H9 (cell line): ENCODE results near the gene CHCHD1. TPM values are rescaled to one million over a fixed set of nuclear protein-coding genes. Genes with fewer than 3 reads are reported as not detected.
A peak's percentile ranks its signal among the peaks of the same experiment; 100 is the strongest.

Source experiments
- DNase-seq: peaks from one replicate; pipeline ENCODE4 v3.0.0-alpha.2; 2017
- H2AFZ ChIP-seq: one replicate; pipeline ENCODE4 v1.6.1; 2013; ENCODE audit warnings: mild to moderate bottlenecking, low read length, control low read depth, moderate library complexity
- H2AK5ac ChIP-seq: 2 replicates; pipeline ENCODE4 v1.6.1; 2013; ENCODE audit warnings: low read length, control low read depth, mixed read lengths; ENCODE audit not compliant: insufficient read length
- H2BK120ac ChIP-seq: one replicate; pipeline ENCODE4 v1.6.1; 2013; ENCODE audit warnings: low read depth, mild to moderate bottlenecking, low read length, control low read depth, inconsistent platforms; ENCODE audit not compliant: poor library complexity, severe bottlenecking
- H2BK12ac ChIP-seq: 2 replicates; pipeline ENCODE4 v1.6.1; 2013; ENCODE audit warnings: low read length, control low read depth, mixed read lengths, low read depth; ENCODE audit not compliant: insufficient read length
- H2BK15ac ChIP-seq: 2 replicates; pipeline ENCODE4 v1.6.1; 2013; ENCODE audit warnings: low read depth, low read length, control low read depth
- H2BK20ac ChIP-seq: one replicate; pipeline ENCODE4 v1.6.1; 2013; ENCODE audit warnings: low read depth, mild to moderate bottlenecking, low read length, control low read depth, inconsistent platforms; ENCODE audit not compliant: poor library complexity, severe bottlenecking
- H2BK5ac ChIP-seq: 2 replicates; pipeline ENCODE4 v1.6.1; 2013; ENCODE audit warnings: low read length, control low read depth, mixed read lengths; ENCODE audit not compliant: insufficient read length
- H3K14ac ChIP-seq: 2 replicates; pipeline ENCODE4 v1.6.1; 2013; ENCODE audit warnings: low read length, control low read depth; ENCODE audit not compliant: insufficient read depth
- H3K18ac ChIP-seq: 2 replicates; pipeline ENCODE4 v1.6.1; 2013; ENCODE audit warnings: low read depth, mild to moderate bottlenecking, mixed read lengths, low read length, control low read depth; ENCODE audit not compliant: insufficient read length
- H3K23ac ChIP-seq: 2 replicates; pipeline ENCODE4 v1.6.1; 2013; ENCODE audit warnings: low read length, control low read depth, mixed read lengths, low read depth; ENCODE audit not compliant: insufficient read length
- H3K23me2 ChIP-seq: 2 replicates; pipeline ENCODE4 v1.6.1; 2013; ENCODE audit warnings: low read depth, mild to moderate bottlenecking, mixed read lengths, low read length, control low read depth; ENCODE audit not compliant: insufficient read length, poor library complexity, severe bottlenecking
- H3K27ac ChIP-seq: 2 replicates; pipeline ENCODE4 v1.5.1; 2013; ENCODE audit warnings: low read length, control low read depth, mixed read lengths, low read depth; ENCODE audit not compliant: insufficient read length
- H3K27me3 ChIP-seq: 2 replicates; pipeline ENCODE4 v1.6.1; 2013; ENCODE audit warnings: low read length, control low read depth, inconsistent platforms; ENCODE audit not compliant: insufficient read depth
- H3K4ac ChIP-seq: 2 replicates; pipeline ENCODE4 v1.6.1; 2013; ENCODE audit warnings: low read depth, mild to moderate bottlenecking, control low read depth, inconsistent platforms, low read length, moderate library complexity
- H3K4me1 ChIP-seq: 2 replicates; pipeline ENCODE4 v1.6.1; 2013; ENCODE audit warnings: low read length, control low read depth, inconsistent platforms; ENCODE audit not compliant: insufficient read depth
- H3K4me2 ChIP-seq: 2 replicates; pipeline ENCODE4 v1.6.1; 2013; ENCODE audit warnings: low read length, control low read depth, mixed read lengths; ENCODE audit not compliant: insufficient read length, insufficient read depth
- H3K56ac ChIP-seq: 2 replicates; pipeline ENCODE4 v1.6.1; 2013; ENCODE audit warnings: low read depth, mild to moderate bottlenecking, mixed read lengths, low read length, control low read depth; ENCODE audit not compliant: insufficient read length
- H3K79me1 ChIP-seq: 2 replicates; pipeline ENCODE4 v1.6.1; 2013; ENCODE audit warnings: low read depth, mild to moderate bottlenecking, moderate library complexity, low read length, control low read depth, inconsistent platforms; ENCODE audit not compliant: insufficient read depth, poor library complexity, severe bottlenecking
- H3K79me2 ChIP-seq: 2 replicates; pipeline ENCODE4 v1.6.1; 2013; ENCODE audit warnings: low read length, control low read depth, inconsistent platforms; ENCODE audit not compliant: insufficient read depth
- H3K9ac ChIP-seq: 2 replicates; pipeline ENCODE4 v1.6.1; 2013; ENCODE audit warnings: low read length, control low read depth, mixed read lengths; ENCODE audit not compliant: insufficient read length; ENCODE audit errors: extremely low read depth
- H3K9me3 ChIP-seq: one replicate; pipeline ENCODE4 v1.6.1; 2013; ENCODE audit warnings: low read depth, low read length, inconsistent platforms; ENCODE audit not compliant: control insufficient read depth
- H3T11ph ChIP-seq: one replicate; pipeline ENCODE4 v1.6.1; 2013; ENCODE audit warnings: mild to moderate bottlenecking, low read length, control low read depth, inconsistent platforms
- H4K20me1 ChIP-seq: one replicate; pipeline ENCODE4 v1.6.1; 2013; ENCODE audit not compliant: control insufficient read depth, insufficient read length, insufficient read depth
- H4K5ac ChIP-seq: 2 replicates; pipeline ENCODE4 v1.6.1; 2013; ENCODE audit warnings: low read depth, mild to moderate bottlenecking, mixed read lengths, low read length, control low read depth; ENCODE audit not compliant: insufficient read length
- H4K8ac ChIP-seq: replicated peaks from 2 replicates; pipeline ENCODE4 v1.6.1; 2013; ENCODE audit warnings: low read length, control low read depth, mixed read lengths, low read depth; ENCODE audit not compliant: insufficient read length
- H4K91ac ChIP-seq: 2 replicates; pipeline ENCODE4 v1.6.1; 2013; ENCODE audit warnings: low read depth, mild to moderate bottlenecking, moderate library complexity, mixed read lengths, low read length, control low read depth; ENCODE audit not compliant: insufficient read length
- H3K27ac Mint-ChIP-seq, 3 experiments: 2 replicates in 2 of 3; 3 replicates in 1 of 3; pipeline ENCODE4 v1.8.0; 2020 to 2021; ENCODE audit warnings: mixed read lengths in 3 of 3, mild to moderate bottlenecking in 1 of 3, moderate library complexity in 1 of 3
- H3K27me3 Mint-ChIP-seq: 2 replicates; pipeline ENCODE4 v1.8.0; 2021; ENCODE audit warnings: low read depth, mild to moderate bottlenecking, moderate library complexity, mixed read lengths
- H3K36me3 Mint-ChIP-seq, 3 experiments: 2 replicates in 2 of 3; 3 replicates in 1 of 3; pipeline ENCODE4 v1.8.0; 2020 to 2021; ENCODE audit warnings: low read depth in 3 of 3, mixed read lengths in 3 of 3; ENCODE audit not compliant: insufficient read depth in 1 of 3
- H3K4me1 Mint-ChIP-seq, 2 experiments: 2 replicates each; pipeline ENCODE4 v1.8.0; 2020; ENCODE audit warnings: mixed read lengths in 2 of 2
- H3K4me3 Mint-ChIP-seq, 2 experiments: 2 replicates in 1 of 2; 3 replicates in 1 of 2; pipeline ENCODE4 v1.8.0; 2020 to 2021; ENCODE audit warnings: mild to moderate bottlenecking in 2 of 2, mixed read lengths in 2 of 2, moderate library complexity in 1 of 2
- H3K9me3 Mint-ChIP-seq, 2 experiments: 2 replicates in 1 of 2; 3 replicates in 1 of 2; pipeline ENCODE4 v1.8.0; 2020; ENCODE audit warnings: mild to moderate bottlenecking in 2 of 2, mixed read lengths in 2 of 2, moderate library complexity in 1 of 2
- WGBS: extraction: QIAGEN DNeasy Blood & Tissue Kit; methylation state at CpG from one replicate; pipeline ENCODE4 v1.1.7; 2013; ENCODE audit warnings: missing lambda C conversion rate, low lambda C conversion rate, mixed read lengths; ENCODE audit not compliant: insufficient read length; ENCODE audit errors: extremely low coverage; 5-methylcytosine and 5-hydroxymethylcytosine counted together
- total RNA-seq: library from RNA; stranded (reverse); gene quantifications from 2 replicates; pipeline ENCODE4 v1.2.1, GENCODE V29; 2021
- TF ChIP-seq, protein P1 (sequence below): fragments of 200-600 bp; sonication (generic); conservative IDR thresholded peaks from 3 replicates; pipeline ENCODE4 v1.8.0; 2021; ENCODE audit warnings: antibody characterized with exemption, mild to moderate bottlenecking

The CHCHD1 gene
- total RNA-seq, 1 experiment from 2014 or later: 45.9 TPM

DNA sequence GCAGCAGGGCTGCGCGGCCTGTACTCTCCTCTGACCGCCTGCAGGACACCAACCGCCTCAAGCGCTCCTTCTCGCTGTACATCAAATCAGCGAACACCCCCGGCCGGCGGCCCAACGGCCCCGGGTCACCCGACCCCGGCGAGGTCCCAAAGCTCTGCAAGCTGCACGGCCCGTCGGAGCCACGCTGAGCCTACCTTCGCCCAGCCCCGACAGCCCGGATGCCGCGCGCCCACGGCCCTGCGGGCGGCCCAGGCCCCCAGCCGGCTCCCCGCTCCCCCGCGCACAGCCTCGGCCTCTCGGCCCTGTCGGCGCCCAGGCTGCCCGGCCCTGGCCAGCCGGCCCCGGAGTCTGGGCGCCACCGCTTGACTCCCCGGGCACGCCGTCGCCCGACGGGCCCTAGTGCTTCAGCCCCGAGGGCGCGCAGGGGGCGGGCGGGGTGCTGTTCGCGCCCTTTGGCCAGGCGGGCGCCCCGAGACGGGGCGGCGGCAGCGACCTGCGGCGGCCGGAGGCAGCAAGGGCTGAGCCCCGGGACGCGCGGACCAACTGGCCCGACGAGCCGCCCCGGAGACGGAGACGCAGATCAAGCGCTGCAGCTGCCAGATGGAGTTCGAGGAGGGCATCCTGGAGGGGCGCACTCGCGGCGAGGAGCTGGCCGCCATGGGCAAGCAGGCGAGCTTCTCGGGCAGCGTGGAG lies 48.8 kb upstream of the CHCHD1 start:
- H3K4ac ChIP-seq: no peak overlapping the region
- no peak overlapping the region for H2BK12ac ChIP-seq
- peaks cover 5% of the 10 kb centered on the region for H3K79me1 ChIP-seq
- H2BK15ac ChIP-seq: no peak overlapping the region
- H3K27me3 ChIP-seq: no peaks in the 10 kb centered on the region
- H3K27ac Mint-ChIP-seq: no peak overlapping the region
- H2BK5ac ChIP-seq: no peak overlapping the region
- DNase-seq: peak; percentile 52
- no peak overlapping the region for H3K18ac ChIP-seq
- H3K36me3 Mint-ChIP-seq: peaks cover 5 to 15% (median 6%) of the 10 kb centered on the region in 3 experiments; a peak in 6 of 7 replicates
- H3K4me3 Mint-ChIP-seq: no peak overlapping the region
- H3T11ph ChIP-seq: no peak overlapping the region
- H2AK5ac ChIP-seq: no peak overlapping the region
- H3K79me2 ChIP-seq: no peaks in the 10 kb centered on the region; the same call in 1 of the 2 replicates
- no peak overlapping the region for H4K5ac ChIP-seq
- WGBS: no CpG with 5 or more reads among the region's 84 CpGs
- no peak overlapping the region for H3K23ac ChIP-seq
- no peak overlapping the region for H2AFZ ChIP-seq
- H3K4me2 ChIP-seq: no peak overlapping the region
- H3K9ac ChIP-seq: no peak overlapping the region
- H3K27ac ChIP-seq: no peak overlapping the region
- H2BK120ac ChIP-seq: no peak overlapping the region
- no peak overlapping the region for H4K91ac ChIP-seq
- no peak overlapping the region for H2BK20ac ChIP-seq
- peaks cover 2 to 3% of the 10 kb centered on the region in 2 experiments; a peak in 2 of 4 replicates for H3K4me1 Mint-ChIP-seq
- no peaks in the 10 kb centered on the region for H3K27me3 Mint-ChIP-seq
- H3K14ac ChIP-seq: no peak overlapping the region
- H3K9me3 Mint-ChIP-seq: no peaks in the 10 kb centered on the region
- H4K8ac ChIP-seq: no peak overlapping the region
- no peaks in the 10 kb centered on the region for H3K23me2 ChIP-seq
- no peaks in the 10 kb centered on the region for H4K20me1 ChIP-seq
- H3K56ac ChIP-seq: no peak overlapping the region
- no peaks in the 10 kb centered on the region for H3K4me1 ChIP-seq
- TF ChIP-seq, protein P1, sequence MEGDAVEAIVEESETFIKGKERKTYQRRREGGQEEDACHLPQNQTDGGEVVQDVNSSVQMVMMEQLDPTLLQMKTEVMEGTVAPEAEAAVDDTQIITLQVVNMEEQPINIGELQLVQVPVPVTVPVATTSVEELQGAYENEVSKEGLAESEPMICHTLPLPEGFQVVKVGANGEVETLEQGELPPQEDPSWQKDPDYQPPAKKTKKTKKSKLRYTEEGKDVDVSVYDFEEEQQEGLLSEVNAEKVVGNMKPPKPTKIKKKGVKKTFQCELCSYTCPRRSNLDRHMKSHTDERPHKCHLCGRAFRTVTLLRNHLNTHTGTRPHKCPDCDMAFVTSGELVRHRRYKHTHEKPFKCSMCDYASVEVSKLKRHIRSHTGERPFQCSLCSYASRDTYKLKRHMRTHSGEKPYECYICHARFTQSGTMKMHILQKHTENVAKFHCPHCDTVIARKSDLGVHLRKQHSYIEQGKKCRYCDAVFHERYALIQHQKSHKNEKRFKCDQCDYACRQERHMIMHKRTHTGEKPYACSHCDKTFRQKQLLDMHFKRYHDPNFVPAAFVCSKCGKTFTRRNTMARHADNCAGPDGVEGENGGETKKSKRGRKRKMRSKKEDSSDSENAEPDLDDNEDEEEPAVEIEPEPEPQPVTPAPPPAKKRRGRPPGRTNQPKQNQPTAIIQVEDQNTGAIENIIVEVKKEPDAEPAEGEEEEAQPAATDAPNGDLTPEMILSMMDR: no peak
- H3K9me3 ChIP-seq: no peaks in the 10 kb centered on the region
